ENCODE results near the gene DUOXA1.
"Not testable (repeated sequence)": the region's sequence is repeated elsewhere in the genome, so short reads cannot be mapped to it uniquely, and the experiment has no call there.

DNA sequence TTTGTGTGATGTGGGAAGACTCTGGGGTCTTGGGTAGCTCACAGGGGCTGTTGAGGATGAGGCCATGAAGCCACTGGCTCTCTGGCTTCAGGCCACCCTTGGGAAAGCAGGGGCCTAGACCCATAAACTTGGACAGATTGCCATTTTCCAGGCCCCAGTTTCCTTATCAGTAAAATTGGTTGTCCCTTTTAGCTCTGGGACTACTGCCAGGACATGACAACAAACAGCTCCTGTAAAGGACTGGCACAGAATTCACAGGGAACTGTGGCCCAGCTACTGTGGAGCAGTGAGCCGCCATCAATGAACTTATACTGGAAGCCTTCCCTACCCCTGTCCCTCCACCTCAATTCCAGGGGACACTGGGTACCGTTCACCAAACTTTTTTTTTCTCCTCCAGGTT lies 52.3 kb downstream of the DUOXA1 start:
- not testable (repeated sequence) for TF ChIP-seq CTCF (conservative IDR thresholded peaks at IDR 0.05 in 1 of 2, IDR thresholded peaks at IDR 0.05 in 1 of 2; ENCODE audit: extremely low read depth in 1 of 2, insufficient read depth in 1 of 2, low read depth in 1 of 2, low read length in 2 of 2); EZH2 (IDR thresholded peaks at IDR 0.05; ENCODE audit: borderline replicate concordance, low read length)

Data from mammary epithelial cell (primary cell).